ENCODE measurements around the gene TNS3. TPM values are rescaled to one million over a fixed set of nuclear protein-coding genes. Genes with fewer than 3 reads are reported as not detected.

The TNS3 gene
- total RNA-seq, 4 donors from 2014 or later: 6.6 to 16.0 (median 9.6) TPM

GRCh38 chr7:47474937-47475879 is 106.7 kb downstream of the TNS3 start:
- H3K27ac ChIP-seq: peak overlapping the region in 3 of 4 donors; percentile 16 to 70 (median 26)
- peak in 1 of 4 donors; percentile 26 for TF ChIP-seq POLR2A (IDR thresholded peaks at IDR 0.05)
- TF ChIP-seq CTCF (IDR thresholded peaks at IDR 0.05): no peak
- intact Hi-C loops (cut with DNase I): no loop called here
- 50 to 70% methylated on average over 1 to 14 of the region's 24 CpGs for WGBS, 2 donors
- H3K4me1 ChIP-seq: peaks cover 7 to 37% (median 14%) of the 10 kb centered on the region in 3 donors
- DNase-seq: peak; percentile 38
- no peaks in the 10 kb centered on the region for H3K36me3 ChIP-seq
- H3K9me3 ChIP-seq: no peaks in the 10 kb centered on the region
- H3K4me3 ChIP-seq: no peak overlapping the region
- no peaks in the 10 kb centered on the region for H3K27me3 ChIP-seq

- intact Hi-C loops (cut with DNase I): no loop called here
These were observed 107.5 kb downstream of the TNS3 start for GRCh38 chr7:47474211-47474936.

GRCh38 chr7:47473499-47474210 is 108.3 kb downstream of the TNS3 start:
- intact Hi-C loops (cut with DNase I): no loop called here
- Histone ChIP-seq H3K27me3 (no peaks in the 10 kb centered on the region), H3K9me3 (no peaks in the 10 kb centered on the region), H3K4me1 (peaks cover 7 to 33% (median 14%) of the 10 kb centered on the region in 3 donors), H3K36me3 (no peaks in the 10 kb centered on the region), H3K4me3 (no peak overlapping the region), H3K27ac (peak overlapping the region in 1 of 4 donors; percentile 70)
- TF ChIP-seq POLR2A (IDR thresholded peaks at IDR 0.05) (no peak), CTCF (IDR thresholded peaks at IDR 0.05) (no peak)
- DNase-seq: no peak
- WGBS, 2 donors: 68 to 75% methylated on average over 6 of the region's 6 CpGs

More at GRCh38 chr7:47474211-47474936, 107.5 kb downstream of the TNS3 start:
- 80% methylated on average over 2 of the region's 2 CpGs; no CpG with 5 or more reads in 1 of the 2 donors for WGBS, 2 donors
- H3K27me3 ChIP-seq: no peaks in the 10 kb centered on the region
- peak overlapping the region in 2 of 4 donors; percentile 13 to 70 for H3K27ac ChIP-seq
- H3K4me1 ChIP-seq: peaks cover 7 to 33% (median 14%) of the 10 kb centered on the region in 3 donors
- no peaks in the 10 kb centered on the region for H3K36me3 ChIP-seq
- no peak for TF ChIP-seq POLR2A (IDR thresholded peaks at IDR 0.05)
- no peak for TF ChIP-seq CTCF (IDR thresholded peaks at IDR 0.05)
- no peak for DNase-seq
- H3K4me3 ChIP-seq: no peak overlapping the region
- no peaks in the 10 kb centered on the region for H3K9me3 ChIP-seq

GRCh38 chr7:47472444-47473157 is 109.3 kb downstream of the TNS3 start:
- no peaks in the 10 kb centered on the region for H3K27me3 ChIP-seq
- intact Hi-C loops (cut with DNase I): no loop called here
- WGBS, 2 donors: 65 to 86% methylated on average over 10 to 11 of the region's 19 CpGs
- no peak overlapping the region for H3K4me3 ChIP-seq
- H3K27ac ChIP-seq: peak overlapping the region in 1 of 4 donors; percentile 44
- no peaks in the 10 kb centered on the region for H3K36me3 ChIP-seq
- DNase-seq: no peak
- H3K4me1 ChIP-seq: peaks cover 7 to 27% (median 9%) of the 10 kb centered on the region in 3 donors
- TF ChIP-seq POLR2A (IDR thresholded peaks at IDR 0.05) (no peak), CTCF (IDR thresholded peaks at IDR 0.05) (no peak)
- no peaks in the 10 kb centered on the region for H3K9me3 ChIP-seq
